Measurements from ENCODE around the gene SERINC5. TPM values are rescaled to one million over a fixed set of nuclear protein-coding genes. Genes with fewer than 3 reads are reported as not detected.

Gene SERINC5
- polyA plus RNA-seq, 1 donor from 2014 or later: 2.0 TPM

DNA sequence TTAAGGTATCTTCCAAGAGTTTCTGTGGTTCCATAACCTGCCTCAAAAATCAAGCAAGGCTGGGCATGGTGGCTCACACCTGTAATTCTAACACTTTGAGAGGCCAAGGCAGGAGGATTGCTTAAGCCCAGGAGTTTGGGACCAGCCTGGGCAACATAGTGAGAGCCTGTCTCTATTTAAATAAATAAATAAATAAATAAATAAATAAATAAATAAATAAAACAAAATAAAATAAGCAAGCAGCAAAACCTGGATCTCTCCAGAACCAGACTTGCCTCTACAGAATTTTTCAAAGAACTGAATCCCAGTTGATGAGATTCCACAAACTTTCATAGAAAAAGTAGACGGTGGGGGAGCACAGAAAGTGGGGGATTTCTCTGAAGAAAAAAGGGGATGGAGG, 12.3 kb downstream of the SERINC5 start:
- no peak overlapping the region for H3K4me3 Mint-ChIP-seq
- peaks cover 13% of the 10 kb centered on the region for H3K36me3 Mint-ChIP-seq
- H3K27ac Mint-ChIP-seq: no peak overlapping the region
- peaks cover 7 to 14% (median 10%) of the 10 kb centered on the region in 3 donors for H3K9me3 Mint-ChIP-seq
- H3K27me3 Mint-ChIP-seq: no peaks in the 10 kb centered on the region
- peaks cover 15 to 35% (median 24%) of the 10 kb centered on the region in 3 donors for H3K4me1 Mint-ChIP-seq

DNA sequence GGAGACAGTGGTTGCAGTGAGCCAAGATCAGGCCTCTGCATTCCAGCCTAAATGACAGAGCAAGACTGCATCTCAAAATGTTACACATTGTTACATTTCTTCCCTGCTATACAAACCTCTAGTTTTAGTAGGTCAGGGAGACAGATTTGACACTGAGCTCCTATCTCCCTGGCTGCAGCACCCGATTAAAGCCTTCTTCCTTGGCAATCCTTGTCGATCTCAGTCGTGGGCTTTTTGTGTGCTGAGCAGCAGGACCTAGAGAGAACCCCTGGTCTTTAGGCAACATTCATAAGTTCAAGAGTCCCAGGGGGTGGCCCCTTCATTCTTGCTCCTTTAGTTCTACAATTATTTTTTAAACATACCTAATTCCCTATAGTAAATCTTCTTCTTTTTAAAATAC, 13.0 kb downstream of the SERINC5 start:
- Mint-ChIP-seq H3K36me3 (peaks cover 12% of the 10 kb centered on the region), H3K4me3 (peak overlapping the region in 1 of 4 donors; percentile 52), H3K27ac (no peak overlapping the region), H3K9me3 (peaks cover 7 to 14% (median 10%) of the 10 kb centered on the region in 3 donors), H3K4me1 (peaks cover 13 to 32% (median 24%) of the 10 kb centered on the region in 3 donors), H3K27me3 (no peaks in the 10 kb centered on the region)

DNA sequence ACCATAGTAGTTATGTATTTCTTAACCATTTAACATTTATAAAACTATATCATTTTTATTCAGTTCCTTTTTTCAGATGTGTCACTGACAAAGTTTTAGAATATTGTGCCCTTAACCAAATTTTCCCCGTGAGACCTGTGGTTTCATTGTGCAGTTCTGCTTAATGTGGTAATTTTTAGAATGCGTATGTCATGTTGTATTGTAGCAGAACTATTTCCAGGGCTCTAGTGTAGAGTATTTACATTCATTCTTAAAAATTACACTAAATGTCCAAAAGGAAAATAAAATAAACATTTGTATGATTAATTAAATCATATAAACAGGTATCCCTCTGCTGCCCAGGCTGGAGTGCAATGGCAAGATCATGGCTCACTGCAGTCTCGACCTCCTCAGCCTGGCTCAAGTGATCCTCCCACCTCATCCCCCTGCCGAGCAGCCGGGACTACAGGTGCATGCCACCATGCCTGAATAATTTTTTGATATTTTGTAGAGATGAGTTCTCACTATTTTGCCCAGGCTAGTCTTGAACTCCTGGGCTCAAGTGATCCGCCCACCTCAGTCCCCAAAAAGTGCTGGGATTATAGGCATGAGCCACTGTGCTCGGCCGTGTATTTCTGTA, 15.4 kb downstream of the SERINC5 start:
- Mint-ChIP-seq H3K27ac (no peak overlapping the region), H3K27me3 (no peaks in the 10 kb centered on the region), H3K9me3 (peaks cover 7 to 14% (median 10%) of the 10 kb centered on the region in 3 donors), H3K4me3 (peak overlapping the region in 2 of 4 donors; percentile 33 to 55), H3K4me1 (peaks cover 10 to 21% (median 14%) of the 10 kb centered on the region in 3 donors), H3K36me3 (peaks cover 12% of the 10 kb centered on the region)

DNA sequence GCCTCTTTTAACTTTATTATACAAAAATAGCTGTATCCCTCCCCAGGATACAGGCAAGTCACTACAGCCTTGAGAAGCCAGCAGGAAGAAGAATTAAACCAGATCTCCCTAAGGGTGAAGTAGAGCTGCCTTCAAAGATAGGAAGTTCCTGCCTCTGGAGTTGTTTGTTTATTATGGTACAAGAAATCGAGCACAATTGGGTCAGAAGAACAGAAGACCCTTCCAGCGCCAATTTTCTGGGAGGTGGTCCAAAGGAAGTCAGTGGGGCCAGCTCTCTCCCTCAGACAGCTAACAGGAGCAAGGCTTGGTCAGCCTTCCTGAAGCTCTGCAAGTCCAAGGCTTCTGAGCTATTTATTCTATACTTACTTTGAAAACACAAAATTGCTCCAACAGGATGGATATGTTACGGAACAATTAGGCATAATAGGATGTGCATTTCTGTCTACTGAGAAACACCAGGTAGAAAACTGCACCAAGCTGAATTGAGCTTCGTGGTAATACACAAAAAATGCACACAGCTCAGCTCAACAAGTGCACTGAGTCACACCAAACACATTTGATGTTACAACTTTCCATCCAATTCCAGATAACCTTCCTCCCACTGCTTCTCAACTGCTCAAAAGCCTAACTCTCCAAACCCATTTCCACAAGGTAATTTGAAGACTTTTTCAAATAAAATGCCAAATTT, 16.0 kb downstream of the SERINC5 start:
- no peak overlapping the region for H3K27ac Mint-ChIP-seq

DNA sequence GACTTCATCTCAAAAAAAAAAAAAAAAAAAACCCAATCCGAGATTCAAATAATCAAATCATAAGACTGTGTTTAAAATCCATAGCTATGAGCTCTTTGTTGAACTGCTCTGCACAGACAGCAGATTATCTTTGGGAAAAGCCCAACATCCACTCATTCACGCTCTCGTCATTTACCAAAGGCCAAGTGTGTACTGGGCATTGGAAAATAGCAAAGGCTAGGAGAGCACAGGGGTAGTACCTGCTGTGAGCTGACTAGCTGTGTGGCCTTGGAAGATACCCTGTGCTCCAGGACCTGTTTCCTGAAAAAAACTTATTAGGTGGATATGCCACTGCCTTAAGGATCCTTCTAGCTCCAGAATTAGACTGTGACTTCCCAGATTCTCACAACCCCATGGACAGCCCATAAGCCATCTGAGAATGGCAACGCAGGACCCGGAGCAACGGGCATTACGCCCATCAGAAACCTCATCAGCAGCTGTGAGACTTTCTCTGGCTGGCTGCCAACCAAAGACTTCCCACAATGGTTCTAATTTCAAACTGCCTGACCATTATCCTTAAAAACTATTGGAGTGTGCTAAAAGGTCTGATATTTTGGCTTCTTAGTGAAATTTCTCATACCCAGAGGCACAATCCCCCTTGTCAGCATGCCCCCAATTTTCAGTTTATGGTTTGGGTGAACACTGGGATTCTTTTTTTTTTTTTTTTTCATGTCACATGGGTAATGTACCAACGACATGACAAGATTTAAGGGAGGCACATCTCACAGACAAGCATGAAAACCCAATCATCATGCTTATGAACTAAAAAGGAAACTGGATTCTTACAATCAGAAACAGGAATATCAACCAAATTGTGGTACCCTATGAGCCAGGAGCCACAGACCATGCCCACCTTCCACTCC, 16.8 kb downstream of the SERINC5 start:
- Mint-ChIP-seq H3K27me3 (no peaks in the 10 kb centered on the region), H3K4me1 (peaks cover 8 to 25% (median 19%) of the 10 kb centered on the region in 3 donors), H3K27ac (peak overlapping the region in 1 of 3 donors; percentile 16), H3K9me3 (peaks cover 7 to 14% (median 10%) of the 10 kb centered on the region in 3 donors), H3K36me3 (peaks cover 10% of the 10 kb centered on the region), H3K4me3 (peak overlapping the region in 1 of 4 donors; percentile 52)

More for the DNA sequence above, 16.0 kb downstream of the SERINC5 start:
- Mint-ChIP-seq H3K36me3 (peaks cover 10% of the 10 kb centered on the region), H3K4me3 (peak overlapping the region in 1 of 4 donors; percentile 55), H3K9me3 (peaks cover 7 to 14% (median 10%) of the 10 kb centered on the region in 3 donors), H3K4me1 (peaks cover 8 to 19% (median 13%) of the 10 kb centered on the region in 3 donors), H3K27me3 (no peaks in the 10 kb centered on the region)

DNA sequence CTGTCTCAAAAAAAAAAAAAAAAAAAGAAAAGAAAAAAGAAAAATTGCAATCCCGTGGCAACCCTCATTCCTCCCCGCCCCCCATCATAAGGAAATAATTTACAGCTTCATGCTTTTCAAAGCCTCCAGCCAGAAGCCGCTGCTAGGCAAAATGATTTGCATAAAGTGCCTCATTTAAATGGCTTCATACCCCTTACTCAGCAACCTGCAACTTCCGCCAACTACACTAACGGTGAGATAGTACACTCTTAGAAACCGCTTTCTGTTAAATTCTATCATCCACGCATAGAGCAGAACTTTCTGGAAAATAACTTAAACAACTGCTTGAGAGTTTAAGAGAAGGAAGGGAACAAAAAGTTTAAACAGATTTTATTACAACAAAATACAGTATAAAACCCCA, 17.8 kb downstream of the SERINC5 start:
- peak overlapping the region in 2 of 4 donors; percentile 52 to 58 for H3K4me3 Mint-ChIP-seq
- H3K27me3 Mint-ChIP-seq: no peaks in the 10 kb centered on the region
- peaks cover 8 to 26% (median 19%) of the 10 kb centered on the region in 3 donors for H3K4me1 Mint-ChIP-seq
- H3K36me3 Mint-ChIP-seq: peaks cover 8% of the 10 kb centered on the region
- no peak overlapping the region for H3K27ac Mint-ChIP-seq
- peaks cover 4 to 11% (median 7%) of the 10 kb centered on the region in 3 donors for H3K9me3 Mint-ChIP-seq

DNA sequence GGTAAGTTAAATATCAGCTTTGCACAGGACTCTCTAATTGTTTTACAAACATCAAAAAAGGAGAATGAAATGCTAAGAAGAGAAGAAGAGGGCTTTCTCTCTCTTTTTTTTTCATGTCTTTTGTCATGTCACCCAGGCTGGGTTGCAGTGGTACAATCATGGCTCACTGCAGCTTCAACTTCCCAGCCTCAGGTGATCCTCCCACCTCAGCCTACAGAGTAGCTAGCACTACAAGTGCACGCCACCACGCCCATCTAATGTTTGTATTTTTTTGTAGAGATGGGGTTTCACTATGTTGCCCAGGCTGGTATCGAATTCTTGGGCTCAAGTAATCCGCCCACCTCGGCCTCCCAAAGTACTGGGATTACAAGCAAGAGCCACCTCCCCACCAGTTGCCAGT, 18.6 kb downstream of the SERINC5 start:
- H3K4me3 Mint-ChIP-seq: no peak overlapping the region
- no peak overlapping the region for H3K27ac Mint-ChIP-seq
- peaks cover 8 to 26% (median 19%) of the 10 kb centered on the region in 3 donors for H3K4me1 Mint-ChIP-seq
- H3K27me3 Mint-ChIP-seq: no peaks in the 10 kb centered on the region
- H3K36me3 Mint-ChIP-seq: peaks cover 4% of the 10 kb centered on the region
- peaks cover 3 to 10% (median 4%) of the 10 kb centered on the region in 3 donors for H3K9me3 Mint-ChIP-seq

DNA sequence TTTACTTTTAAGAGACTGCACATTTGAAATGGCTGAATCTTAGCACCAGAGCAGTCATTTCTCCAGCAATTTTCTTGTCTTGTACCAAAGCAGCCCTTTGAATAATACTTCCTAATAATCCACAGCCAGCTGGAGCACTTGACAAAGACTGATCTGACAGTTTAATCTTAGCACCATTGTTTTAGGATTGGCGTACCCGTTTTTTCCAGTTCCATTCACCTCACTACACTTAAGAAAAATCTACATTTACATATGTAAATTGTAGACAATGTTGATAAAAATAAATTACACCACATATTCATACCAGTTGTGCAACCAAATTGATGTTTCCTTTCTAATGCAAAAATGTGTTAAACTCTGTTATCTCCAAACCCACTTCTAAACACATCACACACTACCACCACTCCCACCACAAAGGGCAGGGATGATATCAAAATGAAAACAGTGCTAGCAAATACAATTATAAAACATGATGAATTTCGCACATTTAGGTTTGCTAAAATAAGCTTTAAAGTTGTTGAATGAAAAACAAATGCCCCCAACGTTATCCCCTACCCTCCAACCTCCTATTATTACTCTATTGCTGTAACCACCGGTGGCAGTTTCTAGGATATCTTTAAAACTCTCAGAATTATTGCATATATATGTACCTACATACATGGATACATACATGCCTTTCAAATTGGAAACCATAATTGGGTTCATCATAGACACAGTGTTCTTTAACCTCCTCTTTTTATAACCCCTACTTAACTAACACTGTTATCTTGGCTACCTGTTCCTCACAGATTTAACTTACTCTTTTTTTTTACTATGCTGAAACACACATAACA, 21.5 kb downstream of the SERINC5 start:
- Mint-ChIP-seq H3K9me3 (no peaks in the 10 kb centered on the region), H3K27me3 (no peaks in the 10 kb centered on the region), H3K4me1 (peaks cover 9 to 23% (median 18%) of the 10 kb centered on the region in 3 donors), H3K36me3 (no peaks in the 10 kb centered on the region), H3K27ac (no peak overlapping the region), H3K4me3 (no peak overlapping the region)

DNA sequence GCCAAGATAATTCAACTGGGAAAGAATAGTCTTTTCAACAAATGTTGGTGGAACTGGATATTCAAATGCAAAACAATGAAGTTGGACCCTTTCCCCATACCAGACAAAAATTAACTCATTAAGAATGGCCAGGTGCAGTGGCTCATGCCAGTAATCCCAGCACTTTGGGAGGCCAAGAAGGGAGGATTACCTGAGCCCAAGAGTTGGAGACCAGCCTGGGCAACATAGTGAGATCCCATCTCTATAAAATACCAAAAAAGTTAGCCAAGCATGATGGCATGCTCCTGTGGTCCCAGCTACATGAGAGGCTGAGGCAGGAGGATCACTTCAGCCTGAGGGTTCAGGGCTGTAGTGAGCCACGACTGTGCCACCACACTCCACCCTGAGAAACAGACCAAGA, 24.2 kb downstream of the SERINC5 start:
- H3K9me3 Mint-ChIP-seq: no peaks in the 10 kb centered on the region
- no peak overlapping the region for H3K4me3 Mint-ChIP-seq
- H3K27ac Mint-ChIP-seq: no peak overlapping the region

DNA sequence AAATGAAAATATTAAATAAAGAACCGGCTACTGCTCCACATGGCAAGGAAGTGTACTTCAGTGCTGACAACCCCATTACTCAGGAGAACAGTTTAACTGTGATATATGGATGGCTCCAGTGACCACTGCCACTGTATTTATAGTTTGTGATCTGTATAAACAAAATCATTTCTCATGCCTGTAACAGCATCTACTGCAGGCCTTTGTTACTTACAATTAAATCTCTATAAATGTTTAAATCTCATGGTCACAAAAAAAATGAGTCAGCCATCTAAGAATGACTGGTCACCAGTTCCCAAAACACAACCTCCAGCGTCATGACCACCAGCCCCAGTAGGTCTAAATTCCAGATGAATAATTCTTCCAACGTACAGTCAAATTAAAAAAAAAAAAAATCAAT, 24.6 kb downstream of the SERINC5 start:
- H3K27ac Mint-ChIP-seq: no peak overlapping the region
- no peaks in the 10 kb centered on the region for H3K27me3 Mint-ChIP-seq
- H3K4me3 Mint-ChIP-seq: no peak overlapping the region

More for the DNA sequence above, 24.2 kb downstream of the SERINC5 start:
- Mint-ChIP-seq H3K36me3 (no peaks in the 10 kb centered on the region), H3K27me3 (no peaks in the 10 kb centered on the region), H3K4me1 (peaks cover 4 to 22% (median 13%) of the 10 kb centered on the region in 3 donors)

DNA sequence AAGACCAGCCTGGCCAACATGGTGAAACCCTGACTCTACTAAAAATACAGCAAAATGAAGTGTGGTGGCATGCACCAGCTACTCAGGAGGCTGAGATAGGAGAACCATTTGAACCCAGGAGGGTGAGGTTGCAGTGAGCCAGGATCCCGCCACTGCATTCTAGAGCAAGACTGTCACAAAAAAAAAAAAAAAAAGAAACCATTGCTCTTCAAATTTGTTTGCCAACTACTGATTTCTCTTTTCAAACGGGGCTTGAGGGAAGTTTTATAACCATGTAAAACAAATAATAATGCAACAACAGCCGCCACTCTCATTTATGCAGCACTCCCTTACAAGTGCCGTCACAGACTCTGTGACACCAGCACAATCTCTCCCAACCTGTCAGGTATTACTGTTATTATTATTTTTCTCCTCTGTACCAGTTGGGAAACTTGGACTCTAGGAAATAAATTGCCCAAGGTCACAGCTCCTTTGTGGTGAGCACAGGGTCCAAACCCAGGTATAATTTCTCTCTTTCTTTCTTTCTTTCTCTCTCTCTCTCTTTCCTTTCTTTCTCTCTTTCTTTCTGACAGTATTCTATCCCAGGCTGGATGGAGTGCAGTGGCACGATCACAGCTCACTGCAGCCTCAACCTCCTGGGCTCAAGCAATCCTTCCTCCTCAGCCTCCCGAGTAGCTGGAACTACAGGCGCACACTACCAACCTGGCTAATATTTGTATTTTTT, 25.4 kb downstream of the SERINC5 start:
- H3K9me3 Mint-ChIP-seq: peaks cover 0 to under 1% (median 0%) of the 10 kb centered on the region in 3 donors
- peaks cover 2 to 20% (median 13%) of the 10 kb centered on the region in 3 donors for H3K4me1 Mint-ChIP-seq
- H3K27ac Mint-ChIP-seq: no peak overlapping the region

More for the DNA sequence above, 24.6 kb downstream of the SERINC5 start:
- no peaks in the 10 kb centered on the region for H3K9me3 Mint-ChIP-seq
- no peaks in the 10 kb centered on the region for H3K36me3 Mint-ChIP-seq
- peaks cover 4 to 22% (median 13%) of the 10 kb centered on the region in 3 donors for H3K4me1 Mint-ChIP-seq

DNA sequence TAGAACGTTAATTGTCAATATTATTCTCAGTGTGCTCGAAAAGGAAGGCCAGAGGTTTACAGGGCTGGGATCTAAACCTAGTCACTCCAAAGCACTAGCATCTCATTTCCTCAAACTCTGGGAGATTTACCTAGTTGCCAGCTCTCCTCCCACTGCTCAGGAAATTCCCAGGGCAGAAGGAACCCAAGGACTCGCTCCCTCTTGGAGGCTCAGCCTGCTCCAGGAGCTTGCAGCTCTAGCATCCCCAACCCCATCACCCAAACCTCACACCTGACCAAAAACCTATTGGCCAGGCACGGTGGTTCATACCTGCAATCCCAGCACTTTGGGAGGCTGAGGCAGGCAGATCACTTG, 26.0 kb downstream of the SERINC5 start:
- peaks cover 0 to 4% (median 0%) of the 10 kb centered on the region in 3 donors for H3K9me3 Mint-ChIP-seq
- peaks cover 2 to 20% (median 11%) of the 10 kb centered on the region in 3 donors for H3K4me1 Mint-ChIP-seq
- H3K4me3 Mint-ChIP-seq: no peak overlapping the region
- H3K27me3 Mint-ChIP-seq: no peaks in the 10 kb centered on the region
- H3K36me3 Mint-ChIP-seq: no peaks in the 10 kb centered on the region
- no peak overlapping the region for H3K27ac Mint-ChIP-seq

More for the DNA sequence above, 25.4 kb downstream of the SERINC5 start:
- H3K36me3 Mint-ChIP-seq: no peaks in the 10 kb centered on the region
- H3K27me3 Mint-ChIP-seq: no peaks in the 10 kb centered on the region
- H3K4me3 Mint-ChIP-seq: no peak overlapping the region

DNA sequence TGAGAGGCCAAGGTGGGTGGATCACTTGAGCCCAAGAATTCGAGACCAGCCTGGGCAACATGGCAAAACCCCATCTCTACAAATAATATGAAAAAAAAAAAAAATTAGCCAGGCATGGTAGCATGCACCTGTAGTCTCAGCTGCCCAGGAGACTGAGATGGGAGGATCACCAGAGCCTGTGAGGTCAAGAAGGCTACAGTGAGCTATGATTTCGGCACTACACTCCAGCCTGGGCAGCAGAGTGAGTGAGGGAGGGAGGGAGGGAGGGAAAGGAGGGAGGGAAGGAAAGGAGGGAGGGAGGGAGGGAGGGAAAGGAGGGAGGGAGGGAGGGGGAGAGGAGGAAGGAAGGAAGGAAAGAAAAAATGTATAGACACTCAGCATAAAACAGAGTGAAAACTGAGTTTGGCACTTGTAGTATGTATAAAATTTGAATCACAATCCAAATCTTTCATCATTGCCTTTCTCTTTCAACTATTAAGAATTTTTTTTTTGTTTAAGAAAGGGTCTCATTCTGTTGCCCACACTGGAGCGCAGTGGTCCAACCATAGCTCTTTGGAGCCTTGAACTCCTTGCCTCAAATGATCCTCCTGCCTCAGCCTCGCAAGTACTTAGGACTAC, 27.8 kb downstream of the SERINC5 start:
- Mint-ChIP-seq H3K27me3 (no peaks in the 10 kb centered on the region), H3K27ac (no peak overlapping the region), H3K36me3 (peaks cover 1% of the 10 kb centered on the region), H3K9me3 (peaks cover 0 to 4% (median 2%) of the 10 kb centered on the region in 3 donors), H3K4me1 (peaks cover 2 to 14% (median 5%) of the 10 kb centered on the region in 3 donors), H3K4me3 (no peak overlapping the region)
